Esophagus (tissue), 2 donors: ENCODE results near the gene MIDN. TPM values are rescaled to one million over a fixed set of nuclear protein-coding genes. Genes with fewer than 3 reads are reported as not detected.

Experiments used
- H3K27ac ChIP-seq, 2 donors: one replicate each; pipeline ENCODE4 v1.5.1; 2013; ENCODE audit warnings: low read depth in 2 of 2, mild to moderate bottlenecking in 2 of 2, inconsistent platforms in 1 of 2, low read length in 1 of 2, moderate library complexity in 1 of 2
- H3K27me3 ChIP-seq, 2 donors: one replicate each; pipeline ENCODE4 v1.6.1; 2013; ENCODE audit warnings: low read length in 2 of 2, control low read depth in 1 of 2, mild to moderate bottlenecking in 1 of 2; ENCODE audit not compliant: insufficient read depth in 2 of 2, control insufficient read depth in 1 of 2
- H3K36me3 ChIP-seq, 2 donors: one replicate each; pipeline ENCODE4 v1.6.1; 2013; ENCODE audit warnings: low read length in 1 of 2; ENCODE audit not compliant: control insufficient read depth in 2 of 2, insufficient read depth in 2 of 2
- H3K4me1 ChIP-seq, 2 donors: one replicate each; pipeline ENCODE4 v1.6.1; 2013; ENCODE audit warnings: low read length in 1 of 2; ENCODE audit not compliant: control insufficient read depth in 2 of 2, insufficient read depth in 2 of 2
- H3K4me3 ChIP-seq, 2 donors: one replicate each; pipeline ENCODE4 v1.5.1; 2013; ENCODE audit warnings: low read length in 2 of 2, mild to moderate bottlenecking in 2 of 2, low read depth in 1 of 2, moderate library complexity in 1 of 2
- H3K9me3 ChIP-seq, 2 donors: one replicate each; pipeline ENCODE4 v1.6.1; 2013; ENCODE audit warnings: mild to moderate bottlenecking in 2 of 2, low read depth in 1 of 2, low read length in 1 of 2, moderate library complexity in 1 of 2; ENCODE audit not compliant: control insufficient read depth in 2 of 2, insufficient read depth in 1 of 2
- WGBS, 2 donors: extraction: QIAGEN DNeasy Blood & Tissue Kit; methylation state at CpG; one replicate each; pipeline ENCODE4 v1.1.7; 2013; 5-methylcytosine and 5-hydroxymethylcytosine counted together
- polyA plus RNA-seq, 2 donors: library from polyadenylated mRNA; stranded (reverse); fragments of 200-250 nt; gene quantifications; one replicate each; pipeline ENCODE4 v1.2.3, GENCODE V29; 2013
- donor health status: healthy with polysubstance abuse.
- donor health status: Bipolar disorder and iron deficiency.

The MIDN gene
- polyA plus RNA-seq, 2 donors, result 36.4 to 38.7 TPM

DNA sequence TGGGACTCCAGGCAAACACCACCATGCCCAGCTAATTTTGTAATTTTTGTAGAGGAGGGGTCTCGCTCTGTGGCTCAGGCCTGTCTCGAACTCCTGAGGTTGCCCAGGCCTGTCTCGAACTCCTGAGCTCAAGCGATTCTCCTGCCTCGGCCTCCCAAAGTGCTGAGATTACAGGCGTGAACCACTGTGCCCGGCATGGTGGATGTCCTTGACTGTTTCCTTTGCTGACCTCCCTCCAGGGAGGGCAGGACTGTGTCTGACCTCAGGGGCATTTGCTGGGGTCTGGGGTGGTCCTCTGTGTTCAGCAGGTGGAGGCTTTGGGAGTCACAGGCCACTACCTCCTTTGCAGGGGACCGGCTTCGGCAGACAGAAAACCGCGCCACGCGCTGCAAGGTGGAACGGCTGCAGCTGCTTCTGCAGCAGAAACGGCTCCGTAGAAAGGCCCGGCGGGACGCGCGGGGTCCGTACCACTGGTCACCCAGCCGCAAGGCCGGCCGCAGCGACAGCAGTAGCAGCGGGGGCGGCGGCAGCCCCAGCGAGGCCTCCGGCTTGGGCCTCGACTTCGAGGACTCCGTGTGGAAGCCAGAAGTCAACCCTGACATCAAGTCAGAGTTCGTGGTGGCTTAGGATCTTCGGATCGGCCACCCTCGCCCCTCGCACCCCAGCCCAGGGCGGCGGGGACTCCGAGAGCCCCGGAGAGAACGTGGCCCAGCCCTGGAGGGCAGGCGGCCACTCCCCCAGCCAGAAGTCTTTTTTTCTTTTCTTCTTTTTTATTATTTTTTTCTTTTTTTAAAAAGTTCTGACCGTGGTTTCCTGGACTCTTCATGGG lies 8.5 kb downstream of the MIDN start:
- 74 to 86% methylated on average over 44 to 46 of the region's 46 CpGs for WGBS, 2 donors
- no peak overlapping the region for H3K4me3 ChIP-seq
- no peaks in the 10 kb centered on the region for H3K9me3 ChIP-seq
- H3K27me3 ChIP-seq, result no peaks in the 10 kb centered on the region
- H3K36me3 ChIP-seq, result peaks cover 16 to 36% of the 10 kb centered on the region in 2 donors
- peaks cover 13 to 44% of the 10 kb centered on the region in 2 donors for H3K4me1 ChIP-seq
- peak overlapping the region; percentile 72 to 94 for H3K27ac ChIP-seq

DNA sequence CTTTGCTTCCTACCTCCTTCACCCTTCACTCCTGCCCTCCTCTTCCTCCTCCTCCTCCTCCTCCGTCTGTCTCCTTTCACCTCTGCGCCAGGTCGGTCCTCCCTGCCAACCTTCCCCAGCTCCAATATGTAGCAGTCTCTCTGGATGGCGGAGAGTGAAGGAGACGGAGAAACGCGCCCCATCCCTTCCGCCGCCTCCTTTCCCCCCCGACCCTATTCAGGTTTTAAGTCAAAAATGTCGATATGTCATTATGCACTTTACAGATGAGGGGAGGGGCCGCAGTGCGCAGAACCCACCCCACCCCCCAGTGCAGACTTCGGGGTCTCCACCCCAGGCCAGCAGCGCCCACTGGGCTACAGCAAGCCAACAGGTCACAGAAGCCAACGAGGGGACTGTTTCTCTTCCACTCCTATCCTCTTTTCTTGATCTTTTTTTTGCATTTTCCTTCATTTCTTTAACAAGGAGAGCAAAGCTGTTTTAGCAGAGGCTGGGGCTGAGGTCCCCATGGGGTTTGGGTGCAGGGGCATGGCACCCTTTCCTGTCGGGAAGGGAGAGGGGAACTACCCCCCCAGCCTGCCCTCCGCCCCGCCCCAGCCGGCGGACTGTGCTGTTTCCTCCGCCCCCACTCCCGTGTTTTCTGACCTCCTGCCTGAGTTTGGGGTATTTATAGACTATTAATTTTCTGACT lies 9.2 kb downstream of the MIDN start:
- no peaks in the 10 kb centered on the region for H3K27me3 ChIP-seq
- H3K4me3 ChIP-seq, result no peak overlapping the region
- 52 to 64% methylated on average over 23 of the region's 23 CpGs for WGBS, 2 donors

DNA sequence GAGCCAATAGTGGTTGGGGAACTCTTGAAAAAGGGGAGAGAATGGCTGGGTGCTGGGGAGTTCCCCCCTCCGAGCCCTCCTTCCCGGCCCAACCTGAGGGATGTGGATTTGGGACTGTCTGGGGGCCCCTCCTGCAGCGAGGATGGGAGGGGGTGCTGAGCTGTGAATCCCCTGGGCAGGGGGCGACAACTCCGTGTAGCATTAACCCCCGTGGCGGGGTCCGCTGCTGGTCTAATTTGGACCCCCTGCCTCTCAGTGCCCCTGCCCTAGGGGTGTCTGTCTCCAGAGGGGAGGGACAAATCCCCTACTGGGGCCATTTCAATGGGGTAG lies 9.7 kb downstream of the MIDN start:
- Histone ChIP-seq H3K9me3 (no peaks in the 10 kb centered on the region), H3K4me1 (peaks cover 19 to 52% of the 10 kb centered on the region in 2 donors), H3K27me3 (no peaks in the 10 kb centered on the region), H3K36me3 (peaks cover 16 to 34% of the 10 kb centered on the region in 2 donors), H3K27ac (peak overlapping the region; percentile 72 to 94), H3K4me3 (no peak overlapping the region)
- WGBS, 2 donors, result 56 to 66% methylated on average over 8 of the region's 8 CpGs

More for the DNA sequence above, 9.2 kb downstream of the MIDN start:
- no peaks in the 10 kb centered on the region for H3K9me3 ChIP-seq
- H3K27ac ChIP-seq, result peak overlapping the region; percentile 72 to 94
- H3K4me1 ChIP-seq, result peaks cover 16 to 48% of the 10 kb centered on the region in 2 donors
- H3K36me3 ChIP-seq, result peaks cover 16 to 34% of the 10 kb centered on the region in 2 donors

- H3K4me3 ChIP-seq, result peak overlapping the region in 1 of 2 donors; percentile 5
- H3K36me3 ChIP-seq, result peaks cover 16 to 34% of the 10 kb centered on the region in 2 donors
- no peaks in the 10 kb centered on the region for H3K9me3 ChIP-seq
- 10 to 19% methylated on average over 15 of the region's 15 CpGs for WGBS, 2 donors
- H3K4me1 ChIP-seq, result peaks cover 18 to 47% of the 10 kb centered on the region in 2 donors
- H3K27me3 ChIP-seq, result no peaks in the 10 kb centered on the region
- peak overlapping the region; percentile 94 to 98 for H3K27ac ChIP-seq
These were observed 10.4 kb downstream of the MIDN start for GRCh38 chr19:1258707-1259205.

DNA sequence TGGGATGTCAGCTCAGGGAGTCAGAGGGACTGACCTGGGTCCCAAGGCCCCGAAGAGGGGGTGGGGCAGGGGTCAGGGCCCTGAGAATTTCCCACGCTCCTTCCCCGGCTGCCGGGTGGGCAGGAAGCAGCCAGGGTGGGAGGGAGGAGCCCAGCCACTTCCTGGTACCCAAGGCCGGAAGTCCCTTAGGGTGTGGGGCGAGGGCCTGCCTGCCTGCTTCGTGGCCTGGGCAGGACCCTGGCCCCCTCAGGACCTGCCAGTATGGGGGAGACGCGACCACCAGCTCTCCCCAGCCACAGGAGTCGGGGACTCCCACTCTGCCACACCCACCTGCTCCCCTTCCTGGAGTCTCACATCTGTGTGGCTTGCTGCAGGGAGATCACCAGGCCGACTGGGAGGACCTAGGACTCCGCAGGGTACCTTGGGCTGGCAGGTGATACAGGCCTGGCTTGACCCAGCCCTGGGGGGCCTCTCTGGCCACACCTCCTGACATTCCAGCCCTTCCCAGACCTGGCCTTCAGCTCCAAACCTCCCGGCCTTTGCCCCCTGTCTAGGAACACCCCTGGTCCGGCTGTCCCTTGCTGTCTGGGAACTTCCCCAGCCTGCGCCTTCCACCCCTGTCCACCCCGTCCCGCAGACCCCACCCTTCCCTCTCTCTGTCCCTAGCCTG lies 11.0 kb downstream of the MIDN start:
- WGBS, 2 donors, result 12 to 15% methylated on average over 17 of the region's 17 CpGs
- H3K4me1 ChIP-seq, result peaks cover 12 to 44% of the 10 kb centered on the region in 2 donors
- H3K9me3 ChIP-seq, result no peaks in the 10 kb centered on the region
- H3K4me3 ChIP-seq, result peak overlapping the region; percentile 5 to 9
- peak overlapping the region; percentile 94 to 98 for H3K27ac ChIP-seq
- H3K36me3 ChIP-seq, result peaks cover 12 to 30% of the 10 kb centered on the region in 2 donors
- no peaks in the 10 kb centered on the region for H3K27me3 ChIP-seq

GRCh38 chr19:1259876-1260748 lies 11.7 kb downstream of the MIDN start:
- Histone ChIP-seq H3K4me3 (peak overlapping the region; percentile 8 to 20), H3K27ac (peak overlapping the region; percentile 94 to 98), H3K36me3 (peaks cover 12 to 22% of the 10 kb centered on the region in 2 donors), H3K27me3 (no peaks in the 10 kb centered on the region), H3K4me1 (peaks cover 12 to 45% of the 10 kb centered on the region in 2 donors), H3K9me3 (no peaks in the 10 kb centered on the region)
- 9 to 12% methylated on average over 18 to 33 of the region's 33 CpGs for WGBS, 2 donors

DNA sequence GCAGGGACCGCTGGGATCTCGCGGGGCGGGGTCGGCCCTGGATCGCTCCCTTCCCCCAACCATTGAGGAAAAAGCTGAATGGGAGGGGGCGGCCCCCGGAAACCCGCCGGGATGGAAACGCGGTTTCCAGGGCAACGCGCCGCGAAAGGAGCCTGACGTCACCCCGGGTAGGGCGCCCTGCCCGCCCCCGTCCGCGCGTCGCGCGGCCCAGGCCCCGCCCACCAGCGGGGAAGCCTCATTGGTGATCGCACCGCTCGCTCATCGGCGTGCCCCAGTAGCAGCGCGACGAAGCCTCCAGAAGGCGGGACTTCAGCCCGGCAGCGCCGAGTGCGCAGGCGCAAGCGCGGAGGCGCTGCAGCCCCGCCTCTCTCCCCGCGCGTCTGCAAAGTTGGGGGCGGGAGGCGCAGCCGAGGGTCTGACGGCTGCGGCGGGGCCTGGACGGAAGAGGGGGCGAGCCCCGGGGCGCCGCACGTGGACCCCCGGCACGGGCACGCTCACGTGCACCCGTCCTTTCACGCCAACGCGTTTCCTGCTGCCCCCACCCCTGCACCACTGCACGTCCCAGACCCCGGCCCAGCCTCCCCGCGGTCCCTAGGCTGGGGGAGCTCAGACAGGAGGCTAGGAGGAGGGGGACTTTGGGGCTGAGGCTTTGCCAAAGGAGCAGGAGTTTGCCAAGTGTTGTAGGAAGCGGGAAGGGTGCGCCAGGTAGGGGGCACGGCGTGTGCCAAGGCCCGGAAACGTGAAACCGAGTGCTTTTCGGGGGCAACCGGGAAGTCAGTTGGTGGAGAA lies 12.6 kb downstream of the MIDN start:
- Histone ChIP-seq H3K4me1 (peaks cover 14 to 44% of the 10 kb centered on the region in 2 donors), H3K4me3 (peak overlapping the region; percentile 61 to 71), H3K27ac (peak overlapping the region; percentile 98), H3K36me3 (peaks cover 6 to 14% of the 10 kb centered on the region in 2 donors), H3K9me3 (no peaks in the 10 kb centered on the region), H3K27me3 (no peaks in the 10 kb centered on the region)
- WGBS, 2 donors, result 1% methylated on average over 67 to 83 of the region's 83 CpGs

DNA sequence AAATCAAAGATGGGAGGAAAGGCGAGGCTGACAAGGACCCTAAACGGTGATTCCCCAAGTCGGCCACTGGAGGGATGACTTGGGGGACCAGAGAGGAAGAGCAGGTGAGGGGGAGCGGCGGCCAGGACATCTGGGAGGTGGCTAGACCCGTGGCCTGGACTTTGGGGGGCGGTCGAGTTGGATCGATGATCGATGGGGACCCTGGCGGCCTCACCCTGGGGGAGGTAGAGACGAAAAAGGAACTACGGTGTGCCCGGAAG lies 13.1 kb downstream of the MIDN start:
- Histone ChIP-seq H3K27me3 (no peaks in the 10 kb centered on the region), H3K4me3 (peak overlapping the region; percentile 61 to 71), H3K4me1 (peaks cover 15 to 47% of the 10 kb centered on the region in 2 donors), H3K9me3 (no peaks in the 10 kb centered on the region), H3K36me3 (peaks cover 6 to 11% of the 10 kb centered on the region in 2 donors), H3K27ac (peak overlapping the region; percentile 98)
- WGBS, 2 donors, result 8 to 9% methylated on average over 14 of the region's 14 CpGs
